C1 segment of cervical spinal cord (tissue), 14 donors: Measurements from ENCODE around the gene JKAMP.
A peak's percentile ranks its signal among the peaks of the same experiment; 100 is the strongest.

ENCODE experiments used
- DNase-seq, 14 donors: peaks; one replicate each; lab custom pipeline; 2025; lab: John Stamatoyannopoulos, UW

Gene JKAMP

GRCh38 chr14:59481407-59481806 lies 2.9 kb upstream of the JKAMP start:
- no peak for DNase-seq

GRCh38 chr14:59481871-59482540 lies 2.3 kb upstream of the JKAMP start:
- DNase-seq, result no peak

- peak in 1 of 14 donors; percentile 27 for DNase-seq
Measured at GRCh38 chr14:59482541-59483331, 1.6 kb upstream of the JKAMP start.

GRCh38 chr14:59483363-59483762 lies 954 bp upstream of the JKAMP start:
- DNase-seq, result peak in 3 of 14 donors; percentile 31 to 56 (median 40)

- DNase-seq, result peak in 1 of 14 donors; percentile 57
Measured at GRCh38 chr14:59484639-59485175, 390 bp downstream of the JKAMP start.

- no peak for DNase-seq
Measured at GRCh38 chr14:59490756-59491155, 6.4 kb downstream of the JKAMP start.

- DNase-seq, result no peak
Measured at GRCh38 chr14:59492384-59492783, 8.1 kb downstream of the JKAMP start.

- DNase-seq, result no peak
Measured at GRCh38 chr14:59500732-59501131, 16.4 kb downstream of the JKAMP start.

GRCh38 chr14:59503256-59503655 lies 18.9 kb downstream of the JKAMP start:
- no peak for DNase-seq

GRCh38 chr14:59507063-59507751 lies 22.9 kb downstream of the JKAMP start:
- peak in 6 of 14 donors; percentile 4 to 52 (median 10) for DNase-seq

GRCh38 chr14:59507752-59508103 lies 23.4 kb downstream of the JKAMP start:
- DNase-seq, result no peak

GRCh38 chr14:59509101-59509500 lies 24.8 kb downstream of the JKAMP start:
- DNase-seq, result no peak

GRCh38 chr14:59510001-59510400 lies 25.7 kb downstream of the JKAMP start:
- DNase-seq, result no peak

GRCh38 chr14:59510966-59511365 lies 26.6 kb downstream of the JKAMP start:
- DNase-seq, result no peak

GRCh38 chr14:59511916-59512575 lies 27.7 kb downstream of the JKAMP start:
- DNase-seq, result peak in 1 of 14 donors; percentile 30

- DNase-seq, result no peak
Measured at GRCh38 chr14:59520224-59520623, 35.9 kb downstream of the JKAMP start.

- peak in 1 of 14 donors; percentile 90 for DNase-seq
Measured at GRCh38 chr14:59529189-59529588, 44.9 kb downstream of the JKAMP start.

GRCh38 chr14:59530349-59530748 lies 46.0 kb downstream of the JKAMP start:
- DNase-seq, result no peak

- DNase-seq, result no peak
Measured at GRCh38 chr14:59532419-59532818, 48.1 kb downstream of the JKAMP start.

GRCh38 chr14:59534361-59534987 lies 50.2 kb downstream of the JKAMP start:
- DNase-seq, result no peak

- DNase-seq, result peak in 1 of 14 donors; percentile 80
Measured at GRCh38 chr14:59537476-59537875, 53.2 kb downstream of the JKAMP start.
